NCI-H2227 (cell line): Measurements from ENCODE around the gene DEPDC7.
"Not testable (repeated sequence)": the region's sequence is repeated elsewhere in the genome, so short reads cannot be mapped to it uniquely, and the experiment has no call there.

ENCODE experiments used
- DNase-seq: peaks from one replicate; lab custom pipeline; 2025; ENCODE audit not compliant: unreplicated experiment; lab: John Stamatoyannopoulos, UW

DEPDC7 gene

GRCh38 chr11:33021937-33022336 is 6.3 kb downstream of the DEPDC7 start:
- no peak for DNase-seq

DNA sequence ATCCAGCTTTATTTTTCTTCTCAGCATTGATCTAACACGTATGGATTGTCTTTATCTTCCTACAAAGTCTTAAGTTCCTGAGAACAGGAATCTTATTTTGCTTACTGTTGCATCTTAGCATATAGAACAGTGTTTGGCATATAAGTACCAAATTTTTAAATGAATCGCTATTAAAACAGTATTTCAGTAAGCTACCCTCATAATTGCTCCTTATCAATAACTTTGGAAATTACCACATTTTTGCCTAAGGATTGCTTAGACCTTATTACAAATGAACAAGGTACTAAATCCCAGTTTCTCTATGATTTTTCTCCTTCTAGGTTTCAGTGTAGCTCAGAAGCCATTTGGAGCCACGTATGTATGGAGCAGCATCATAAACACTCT is 9.7 kb downstream of the DEPDC7 start:
- DNase-seq: no peak

GRCh38 chr11:33027233-33027632 is 11.6 kb downstream of the DEPDC7 start:
- no peak for DNase-seq

DNA sequence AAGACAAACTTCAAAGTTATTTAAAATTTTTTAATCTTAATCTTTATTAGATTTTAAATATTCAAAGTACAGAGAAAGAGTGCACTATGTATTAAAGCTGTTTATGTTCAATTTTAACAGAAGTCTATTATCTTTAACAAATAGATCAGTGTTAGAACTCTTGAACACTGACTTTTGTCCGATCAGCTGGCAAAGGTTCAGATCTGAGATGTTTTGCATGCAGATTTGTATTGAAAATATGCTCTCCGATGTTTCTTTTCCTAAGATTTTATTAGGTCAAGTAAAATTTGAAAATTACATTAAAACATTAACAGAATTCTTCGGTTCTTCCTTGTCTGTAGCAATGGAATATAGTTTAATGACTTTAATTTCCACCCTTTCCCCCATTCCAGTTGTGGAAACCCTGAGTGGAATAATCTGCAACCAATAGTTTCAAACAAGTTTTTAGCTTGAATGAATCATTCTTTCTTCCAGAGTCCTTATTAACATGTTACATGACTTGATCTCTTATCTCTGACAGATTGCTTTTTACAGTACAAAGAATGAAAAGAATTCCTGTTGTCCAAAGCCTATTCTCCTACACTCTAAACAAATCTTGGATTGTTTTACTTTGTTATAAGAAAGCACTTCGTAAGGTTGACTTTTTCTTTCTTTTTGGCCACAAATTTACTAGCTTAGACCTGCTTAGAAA is 12.3 kb downstream of the DEPDC7 start:
- DNase-seq: no peak

- DNase-seq: no peak
Measured at GRCh38 chr11:33028537-33028914, 12.8 kb downstream of the DEPDC7 start.

- DNase-seq: not testable (repeated sequence)
Measured at GRCh38 chr11:33029218-33029617, 13.5 kb downstream of the DEPDC7 start.

- DNase-seq: no peak
Measured at GRCh38 chr11:33033493-33033892, 17.8 kb downstream of the DEPDC7 start.

- no peak for DNase-seq
Measured at GRCh38 chr11:33035011-33035410, 19.3 kb downstream of the DEPDC7 start.

DNA sequence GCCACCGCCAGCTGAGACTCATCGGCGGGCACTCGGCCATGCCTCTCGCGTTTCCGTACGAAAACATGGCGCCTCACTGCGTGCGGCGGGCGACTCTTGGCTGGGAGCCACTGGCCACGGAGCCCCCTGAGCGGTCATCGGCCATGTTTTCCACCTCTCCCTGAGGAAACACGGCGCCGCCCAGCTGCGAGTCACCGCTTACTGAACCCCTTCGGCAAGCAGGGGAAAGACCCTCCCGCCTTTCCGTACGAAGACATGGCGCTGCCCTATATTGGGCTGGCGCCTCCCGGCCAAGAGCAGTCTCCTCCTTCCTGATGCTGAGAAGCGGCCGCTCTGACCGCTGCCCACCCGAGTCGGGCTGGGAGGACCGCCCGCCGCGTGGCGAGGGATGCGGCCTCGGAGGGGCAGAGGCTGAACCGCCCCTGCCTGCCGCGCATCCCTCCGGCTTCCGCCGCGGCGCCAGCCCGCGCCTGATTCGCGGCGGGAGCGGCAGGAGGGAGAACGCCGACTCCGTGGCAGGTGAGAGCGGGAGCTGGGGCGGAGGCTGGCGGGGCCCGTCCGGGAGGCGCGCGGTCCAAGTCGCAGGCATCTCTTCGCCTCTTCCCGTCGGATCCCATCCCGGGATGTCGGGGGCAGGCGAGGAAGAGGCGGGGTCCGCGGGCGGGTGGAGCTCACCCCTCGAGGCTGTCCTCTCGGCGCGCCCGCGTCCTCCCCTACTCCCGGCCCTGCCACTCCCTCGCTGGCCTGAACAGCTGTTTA is 23.8 kb downstream of the DEPDC7 start, which contains the start of gene TCP11L1:
Gene TCP11L1, plus strand, starts transcription at position 299 of the 759 bp plus-strand sequence. CDS start 4,202 bp downstream, outside the sequence.
- peak; percentile 98 for DNase-seq

GRCh38 chr11:33040033-33040861 is 24.6 kb downstream of the DEPDC7 start:
- peak; percentile 54 for DNase-seq

DNA sequence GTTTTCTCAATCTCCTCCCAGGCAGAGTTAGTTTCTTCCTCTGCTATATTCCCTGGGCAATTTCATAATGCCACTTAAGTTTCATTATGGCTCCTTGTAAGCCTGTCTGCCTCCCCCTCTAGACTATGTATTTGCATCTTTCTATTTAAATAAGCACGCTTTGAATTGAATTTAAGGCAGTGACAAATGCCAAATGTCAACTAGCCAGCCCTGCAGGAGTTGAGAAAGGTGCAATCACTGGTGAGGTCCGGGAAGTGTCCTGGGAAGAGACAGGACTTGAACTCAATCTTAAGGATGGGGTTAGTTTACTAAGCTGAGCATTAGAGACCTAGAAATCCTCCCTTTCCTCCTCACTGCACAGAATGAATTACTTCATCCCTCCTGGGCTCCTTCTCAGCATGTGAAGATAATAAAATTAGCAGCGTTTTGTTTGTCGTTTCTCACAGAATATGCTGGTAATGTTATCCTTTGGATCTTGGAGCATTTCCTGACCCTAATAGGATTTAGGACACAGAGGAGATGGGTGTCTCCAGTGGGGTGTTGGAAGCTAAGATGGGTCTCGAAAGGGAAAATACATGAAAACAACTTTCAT is 25.3 kb downstream of the DEPDC7 start:
- no peak for DNase-seq

- DNase-seq: no peak
Measured at GRCh38 chr11:33043221-33043830, 27.6 kb downstream of the DEPDC7 start.

DNA sequence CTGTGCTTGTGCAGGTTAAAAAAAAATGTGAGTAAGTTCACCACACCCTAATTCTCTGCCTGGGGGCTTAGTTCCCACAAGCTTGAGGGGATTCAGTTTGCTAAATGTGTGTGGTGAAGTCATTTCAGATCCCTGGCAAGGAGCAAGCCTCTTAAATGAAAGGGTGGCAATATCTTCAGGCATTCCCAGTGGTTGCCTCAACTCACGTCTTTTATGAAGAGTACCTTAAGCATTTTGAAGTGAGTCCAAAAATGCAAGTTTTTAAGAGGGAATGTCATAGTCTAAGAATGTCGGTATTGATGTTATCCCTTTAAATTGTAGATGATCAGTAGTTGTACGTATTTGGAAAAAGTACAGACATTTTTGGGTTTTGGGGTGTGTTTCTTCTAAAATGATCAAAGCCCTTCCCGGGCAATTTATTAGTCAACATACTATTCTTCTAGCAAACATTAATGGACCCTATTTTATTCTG is 28.6 kb downstream of the DEPDC7 start:
- no peak for DNase-seq

DNA sequence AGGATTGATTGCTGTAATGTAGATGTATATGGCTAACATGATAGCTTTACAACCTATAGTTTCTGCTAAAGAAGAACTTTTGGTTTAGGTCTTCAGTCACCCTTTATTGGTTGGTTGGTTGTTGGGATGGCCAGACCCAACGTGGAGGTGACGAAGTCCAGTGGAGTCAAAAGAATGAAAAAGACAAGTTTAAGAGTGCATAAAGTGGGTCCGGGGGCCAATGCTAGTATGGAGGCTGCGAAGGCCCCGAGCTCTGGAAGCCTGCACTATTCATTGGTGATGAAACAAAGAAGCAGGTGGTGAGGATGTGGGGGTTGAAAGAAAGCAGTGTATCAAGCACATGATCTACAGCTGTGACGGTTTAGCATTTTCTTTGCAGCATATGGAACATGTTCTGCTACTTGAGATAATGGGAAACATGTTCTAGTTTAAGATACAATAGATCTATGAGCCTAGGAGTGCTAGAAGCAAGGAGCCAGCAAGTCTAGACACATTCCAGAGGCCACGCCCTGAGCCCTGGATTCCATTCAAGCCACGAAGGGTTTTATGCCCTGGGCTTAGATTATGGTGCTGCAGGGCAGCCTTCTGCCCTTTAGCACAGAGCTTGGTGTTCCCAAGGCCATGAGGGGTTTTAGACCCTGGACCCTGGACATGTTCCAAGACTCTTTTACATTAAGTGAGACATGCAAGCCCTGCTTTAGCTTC is 30.0 kb downstream of the DEPDC7 start:
- no peak for DNase-seq

DNA sequence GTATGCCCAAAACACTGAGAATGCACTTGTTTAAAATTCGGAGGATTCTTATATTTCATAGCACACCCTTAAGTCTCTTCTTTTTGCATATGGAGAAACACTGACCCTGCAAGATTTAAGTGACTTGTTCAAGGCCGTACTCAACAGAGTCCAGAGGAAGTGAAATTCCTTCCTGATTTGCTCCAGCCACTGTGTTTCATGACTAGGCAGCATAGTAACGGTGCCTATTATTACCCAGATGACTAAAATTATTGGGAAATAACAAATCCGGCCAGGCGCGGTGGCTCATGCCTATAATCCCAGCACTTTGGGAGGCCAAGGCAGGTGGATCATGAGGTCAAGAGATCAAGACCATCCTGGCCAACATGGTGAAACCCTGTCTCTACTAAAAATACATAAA is 33.0 kb downstream of the DEPDC7 start:
- DNase-seq: not testable (repeated sequence)

DNA sequence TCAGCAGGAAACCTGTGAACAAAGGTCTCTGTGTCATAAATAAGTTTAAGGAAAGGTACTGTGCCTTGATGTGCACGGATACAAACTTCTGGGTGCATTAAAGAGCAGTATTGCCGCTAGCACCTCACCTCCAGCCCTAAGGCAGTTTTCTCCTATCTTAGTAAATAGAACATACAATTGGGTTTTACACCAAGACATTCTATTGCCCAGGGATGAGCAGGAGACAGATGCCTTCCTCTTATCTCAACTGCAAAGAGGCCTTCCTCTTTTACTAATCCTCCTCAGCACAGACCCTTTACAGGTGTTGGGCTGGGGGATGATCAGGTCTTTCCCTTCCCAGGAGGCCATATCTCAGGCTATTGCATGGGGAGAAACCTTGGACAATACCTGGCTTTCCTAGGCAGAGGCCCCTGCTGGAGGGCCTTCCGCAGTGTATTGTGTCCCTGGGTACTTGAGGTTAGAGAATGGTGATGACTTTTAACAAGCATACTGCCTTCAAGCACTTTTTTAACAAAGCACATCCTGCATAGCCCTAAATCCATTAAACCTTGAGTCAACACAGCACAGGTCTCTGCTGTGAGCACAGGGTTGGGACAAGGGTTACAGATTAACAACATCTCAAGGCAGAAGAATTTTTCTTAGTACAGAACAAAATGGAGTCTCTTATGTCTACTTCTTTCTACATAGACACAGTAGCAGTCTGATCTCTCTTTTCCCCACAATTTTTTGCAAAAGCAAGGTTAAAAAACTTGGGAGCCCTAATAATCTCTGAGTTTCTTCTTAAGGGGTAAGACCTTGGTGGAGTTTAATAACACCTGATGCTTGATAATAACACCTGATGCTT is 34.1 kb downstream of the DEPDC7 start:
- DNase-seq: not testable (repeated sequence)

- DNase-seq: no peak
Measured at GRCh38 chr11:33052231-33052630, 36.6 kb downstream of the DEPDC7 start.

GRCh38 chr11:33055375-33055774 is 39.7 kb downstream of the DEPDC7 start:
- DNase-seq: no peak

DNA sequence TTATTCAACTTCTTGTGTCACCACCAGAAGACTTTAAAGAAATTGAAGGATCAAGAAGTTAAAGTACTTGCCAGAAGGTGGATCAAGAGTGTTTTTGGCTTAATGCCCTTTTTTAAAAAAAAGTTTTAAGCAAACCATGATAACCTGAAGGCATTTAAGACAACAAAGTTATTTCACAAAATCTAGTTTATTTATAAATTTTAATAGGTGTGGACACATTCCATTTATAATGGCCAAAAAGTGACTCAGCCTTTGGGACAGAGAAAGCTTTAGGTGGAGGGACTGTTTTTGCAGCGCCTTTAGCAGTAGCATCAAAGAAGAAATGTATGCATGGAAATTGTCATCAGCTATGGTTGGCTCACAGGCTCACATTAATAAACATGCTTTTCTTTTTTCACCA is 41.6 kb downstream of the DEPDC7 start:
- no peak for DNase-seq
